ENCODE data around the gene SHCBP1L. TPM values are rescaled to one million over a fixed set of nuclear protein-coding genes. Genes with fewer than 3 reads are reported as not detected.

Gene SHCBP1L
- total and polyA plus RNA-seq, 4 donors, result not detected

DNA sequence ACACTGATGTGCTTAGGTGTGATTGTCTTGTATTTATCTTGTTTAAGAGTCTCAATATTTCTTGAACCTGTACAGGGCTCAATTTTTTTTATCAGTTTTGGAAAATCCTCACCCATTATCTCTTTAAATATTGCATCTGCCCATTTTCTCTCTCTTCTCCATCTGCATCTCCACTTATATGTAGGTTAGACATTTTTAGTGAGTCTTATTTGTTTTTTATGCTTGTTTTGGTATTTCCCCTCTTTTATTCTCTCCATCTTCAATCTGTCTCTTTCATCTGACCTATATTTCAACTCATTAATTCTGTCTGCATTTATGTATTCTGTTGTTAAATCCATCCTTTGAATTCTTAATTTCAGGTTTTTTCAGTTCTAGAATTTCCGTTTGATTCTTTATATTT, 32.9 kb upstream of the SHCBP1L start:
- no peak overlapping the region for H3K27ac ChIP-seq (ENCODE audit: low read depth in 1 of 2, low read length in 2 of 2)
- no peaks in the 10 kb centered on the region for H3K4me1 ChIP-seq (ENCODE audit: control insufficient read depth in 1 of 2, insufficient read depth in 2 of 2, low read length in 2 of 2)
- ATAC-seq (ENCODE audit: low FRiP score), result no peak
- intact Hi-C loops (cut with DNase I), result no loop called here
- no peak for DNase-seq
- H3K4me3 ChIP-seq (ENCODE audit: low read length in 2 of 2), result no peak overlapping the region
- no peaks in the 10 kb centered on the region for H3K27me3 ChIP-seq (ENCODE audit: control insufficient read depth in 1 of 2, insufficient read depth in 2 of 2, low read length in 1 of 2)
- no peaks in the 10 kb centered on the region for H3K9me3 ChIP-seq (ENCODE audit: control insufficient read depth, low read length)
- 59 to 60% methylated on average over 1 of the region's 1 CpG for WGBS, 2 donors
- H3K36me3 ChIP-seq (ENCODE audit: control insufficient read depth in 1 of 2, insufficient read depth in 2 of 2, low read length in 1 of 2), result no peaks in the 10 kb centered on the region

DNA sequence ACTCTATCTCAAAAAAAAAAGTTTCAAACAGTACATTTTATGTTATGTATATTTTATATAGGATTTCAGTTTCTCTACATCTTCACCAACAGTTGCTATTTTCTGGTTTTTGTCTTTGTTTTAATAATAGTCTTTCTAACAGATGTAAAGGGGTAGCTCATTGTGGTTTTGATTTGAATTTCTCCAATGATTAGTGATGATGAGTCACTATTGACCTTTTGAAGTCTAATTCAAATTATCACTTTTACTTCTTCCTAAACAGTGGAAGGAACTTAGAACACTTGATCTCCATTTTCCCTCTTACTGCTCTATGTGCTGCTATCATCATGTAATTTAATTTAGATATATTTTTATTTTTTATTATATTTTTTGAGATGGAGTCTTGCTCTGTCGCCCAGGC, 31.7 kb upstream of the SHCBP1L start:
- no peak for ATAC-seq (ENCODE audit: low FRiP score)
- Histone ChIP-seq H3K9me3 (ENCODE audit: control insufficient read depth, low read length) (no peaks in the 10 kb centered on the region), H3K4me1 (ENCODE audit: control insufficient read depth in 1 of 2, insufficient read depth in 2 of 2, low read length in 2 of 2) (no peaks in the 10 kb centered on the region), H3K27ac (ENCODE audit: low read depth in 1 of 2, low read length in 2 of 2) (no peak overlapping the region), H3K36me3 (ENCODE audit: control insufficient read depth in 1 of 2, insufficient read depth in 2 of 2, low read length in 1 of 2) (no peaks in the 10 kb centered on the region), H3K27me3 (ENCODE audit: control insufficient read depth in 1 of 2, insufficient read depth in 2 of 2, low read length in 1 of 2) (no peaks in the 10 kb centered on the region), H3K4me3 (ENCODE audit: low read length in 2 of 2) (no peak overlapping the region)
- WGBS, 2 donors, result 93 to 95% methylated on average over 1 of the region's 1 CpG
- DNase-seq, result no peak
- intact Hi-C loops (cut with DNase I), result no loop called here

DNA sequence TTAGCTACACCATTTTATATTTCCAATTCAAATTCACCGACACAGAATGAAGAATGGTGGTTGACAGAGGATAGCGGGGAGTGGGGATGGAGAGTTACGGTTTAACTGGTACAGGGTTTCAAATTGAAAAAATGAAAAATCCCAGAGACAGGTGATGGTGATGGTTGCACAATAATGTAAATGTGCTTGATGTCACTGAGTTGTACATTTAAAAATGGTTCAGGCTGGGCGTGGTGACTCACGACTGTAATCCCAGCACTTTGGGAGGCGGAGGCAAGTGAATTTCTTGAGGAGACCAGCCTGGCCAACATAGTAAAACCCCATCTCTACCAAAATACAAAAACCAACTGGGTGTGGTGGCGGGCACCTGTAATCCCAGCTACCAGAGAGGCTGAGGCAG, 31.2 kb upstream of the SHCBP1L start:
- ATAC-seq (ENCODE audit: low FRiP score), result no peak
- no peak for DNase-seq
- Histone ChIP-seq H3K4me3 (ENCODE audit: low read length in 2 of 2) (no peak overlapping the region), H3K36me3 (ENCODE audit: control insufficient read depth in 1 of 2, insufficient read depth in 2 of 2, low read length in 1 of 2) (no peaks in the 10 kb centered on the region), H3K4me1 (ENCODE audit: control insufficient read depth in 1 of 2, insufficient read depth in 2 of 2, low read length in 2 of 2) (no peaks in the 10 kb centered on the region), H3K27me3 (ENCODE audit: control insufficient read depth in 1 of 2, insufficient read depth in 2 of 2, low read length in 1 of 2) (no peaks in the 10 kb centered on the region), H3K27ac (ENCODE audit: low read depth in 1 of 2, low read length in 2 of 2) (no peak overlapping the region), H3K9me3 (ENCODE audit: control insufficient read depth, low read length) (no peaks in the 10 kb centered on the region)
- 94 to 95% methylated on average over 7 of the region's 7 CpGs for WGBS, 2 donors
- intact Hi-C loops (cut with DNase I), result no loop called here

DNA sequence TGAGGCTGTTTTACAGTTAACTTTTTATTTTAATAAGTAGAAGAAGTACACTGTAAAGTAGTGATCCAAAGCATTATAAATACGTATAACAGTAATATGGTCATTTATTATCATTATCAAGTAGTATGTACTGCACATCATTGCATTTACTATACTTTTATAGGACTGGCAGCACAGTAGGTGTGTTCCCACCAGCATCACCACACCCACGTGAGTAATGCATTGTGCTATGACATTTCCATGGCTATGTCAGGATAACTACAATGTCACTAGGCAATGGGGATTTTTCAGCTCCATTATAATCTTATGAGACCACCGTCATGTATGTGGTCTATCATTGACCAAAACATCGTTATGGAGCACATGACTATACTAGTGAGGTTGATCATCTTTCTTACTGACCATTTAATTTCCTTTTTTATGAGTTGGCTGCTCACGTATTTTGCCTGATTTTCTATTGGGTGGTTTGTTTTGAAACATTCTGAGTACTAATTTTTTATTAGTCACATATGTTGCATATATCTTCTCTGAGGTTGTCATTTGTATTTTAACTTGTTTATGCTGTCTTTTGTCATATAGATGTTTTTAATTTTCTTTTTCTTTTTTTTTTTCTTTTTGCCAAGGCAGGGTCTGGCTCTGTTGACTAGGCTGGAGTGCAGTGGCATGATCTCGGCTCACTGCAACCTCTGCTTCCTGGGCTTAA, 25.3 kb upstream of the SHCBP1L start:
- H3K36me3 ChIP-seq (ENCODE audit: control insufficient read depth in 1 of 2, insufficient read depth in 2 of 2, low read length in 1 of 2), result no peaks in the 10 kb centered on the region
- no peak for DNase-seq
- H3K27me3 ChIP-seq (ENCODE audit: control insufficient read depth in 1 of 2, insufficient read depth in 2 of 2, low read length in 1 of 2), result no peaks in the 10 kb centered on the region
- 85 to 93% methylated on average over 6 of the region's 6 CpGs for WGBS, 2 donors
- intact Hi-C loops (cut with DNase I), result no loop called here
- no peak overlapping the region for H3K27ac ChIP-seq (ENCODE audit: low read depth in 1 of 2, low read length in 2 of 2)
- no peaks in the 10 kb centered on the region for H3K4me1 ChIP-seq (ENCODE audit: control insufficient read depth in 1 of 2, insufficient read depth in 2 of 2, low read length in 2 of 2)
- no peak overlapping the region for H3K4me3 ChIP-seq (ENCODE audit: low read length in 2 of 2)
- ATAC-seq (ENCODE audit: low FRiP score), result no peak
- H3K9me3 ChIP-seq (ENCODE audit: control insufficient read depth, low read length), result no peaks in the 10 kb centered on the region

DNA sequence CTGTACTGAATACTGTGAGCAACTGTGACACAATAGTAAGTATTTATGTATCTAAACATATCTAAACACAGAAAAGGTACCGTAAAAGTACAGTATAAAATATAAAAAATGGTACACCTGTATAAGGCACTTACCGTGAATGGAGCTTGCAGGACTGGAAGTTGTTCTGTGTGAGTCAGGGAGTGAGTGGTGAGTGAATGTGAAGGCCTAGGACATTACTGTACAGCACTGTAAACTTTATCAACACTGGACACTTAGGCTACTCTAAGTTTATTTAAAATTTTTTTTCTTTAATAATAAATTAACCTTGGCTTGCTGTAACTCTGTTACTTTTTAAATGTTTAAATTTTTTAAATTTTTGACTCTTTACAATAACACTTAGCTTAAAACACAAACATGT, 24.5 kb upstream of the SHCBP1L start:
- Histone ChIP-seq H3K4me3 (ENCODE audit: low read length in 2 of 2) (no peak overlapping the region), H3K4me1 (ENCODE audit: control insufficient read depth in 1 of 2, insufficient read depth in 2 of 2, low read length in 2 of 2) (no peaks in the 10 kb centered on the region), H3K27me3 (ENCODE audit: control insufficient read depth in 1 of 2, insufficient read depth in 2 of 2, low read length in 1 of 2) (no peaks in the 10 kb centered on the region), H3K27ac (ENCODE audit: low read depth in 1 of 2, low read length in 2 of 2) (no peak overlapping the region), H3K9me3 (ENCODE audit: control insufficient read depth, low read length) (no peaks in the 10 kb centered on the region), H3K36me3 (ENCODE audit: control insufficient read depth in 1 of 2, insufficient read depth in 2 of 2, low read length in 1 of 2) (no peaks in the 10 kb centered on the region)
- WGBS, 2 donors, result 94% methylated on average over 2 of the region's 2 CpGs
- DNase-seq (no peak), ATAC-seq (ENCODE audit: low FRiP score) (no peak)
- intact Hi-C loops (cut with DNase I), result no loop called here

DNA sequence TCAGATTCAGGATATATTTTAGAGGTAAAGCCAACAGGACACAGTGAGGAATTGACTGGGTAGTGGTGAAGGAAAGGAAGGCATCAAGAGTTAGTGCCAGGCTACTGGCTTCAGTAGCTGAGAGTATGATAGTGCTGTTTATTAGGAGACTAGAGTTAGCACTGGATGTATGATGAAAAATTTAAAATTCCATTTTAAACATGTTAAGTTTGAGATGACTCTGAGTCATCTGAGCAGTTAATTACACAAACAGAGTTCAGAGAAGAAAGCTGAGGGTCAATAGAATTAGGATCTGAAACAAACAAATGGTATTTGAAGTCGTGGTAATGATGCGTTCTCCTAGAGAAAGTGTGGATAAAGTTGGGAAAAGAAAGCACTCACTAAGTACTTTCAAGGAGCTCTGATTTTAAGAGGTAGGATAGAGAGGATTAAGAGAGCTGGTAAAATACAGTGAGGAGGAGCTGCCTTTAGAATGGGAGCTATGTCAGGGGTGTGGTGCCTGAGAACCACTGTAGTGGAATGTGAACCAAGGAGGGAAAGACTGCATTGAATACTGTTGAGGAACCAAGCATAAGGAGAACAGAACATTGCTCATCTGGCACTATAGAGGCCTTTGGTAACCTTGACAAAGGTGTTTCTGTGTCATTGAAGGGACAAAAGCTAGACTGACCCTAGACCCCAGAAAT, 21.7 kb upstream of the SHCBP1L start:
- no peaks in the 10 kb centered on the region for H3K4me1 ChIP-seq (ENCODE audit: control insufficient read depth in 1 of 2, insufficient read depth in 2 of 2, low read length in 2 of 2)
- H3K27ac ChIP-seq (ENCODE audit: low read depth in 1 of 2, low read length in 2 of 2), result no peak overlapping the region
- ATAC-seq (ENCODE audit: low FRiP score), result no peak
- H3K4me3 ChIP-seq (ENCODE audit: low read length in 2 of 2), result no peak overlapping the region
- intact Hi-C loops (cut with DNase I), result no loop called here
- H3K36me3 ChIP-seq (ENCODE audit: control insufficient read depth in 1 of 2, insufficient read depth in 2 of 2, low read length in 1 of 2), result no peaks in the 10 kb centered on the region
- DNase-seq, result no peak
- no peaks in the 10 kb centered on the region for H3K9me3 ChIP-seq (ENCODE audit: control insufficient read depth, low read length)
- 89 to 92% methylated on average over 2 of the region's 2 CpGs for WGBS, 2 donors
- no peaks in the 10 kb centered on the region for H3K27me3 ChIP-seq (ENCODE audit: control insufficient read depth in 1 of 2, insufficient read depth in 2 of 2, low read length in 1 of 2)

DNA sequence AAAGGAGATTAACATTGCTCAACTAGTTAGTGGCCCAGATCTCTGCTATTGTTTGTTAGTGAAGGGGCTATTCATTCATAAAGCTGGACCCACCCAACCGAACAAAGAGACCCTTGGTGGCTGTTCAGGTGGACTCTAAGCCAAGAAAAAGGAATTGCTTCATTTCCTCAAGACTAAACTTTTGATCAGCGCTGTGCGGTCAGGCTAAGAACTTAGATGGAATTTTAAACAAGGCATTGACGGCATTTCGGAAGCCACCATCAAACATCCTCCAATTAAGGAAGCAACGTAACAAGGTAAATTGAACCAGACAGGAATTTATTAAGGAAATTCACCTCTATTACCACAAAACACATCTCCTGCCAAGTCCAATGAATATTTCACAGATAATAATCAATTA, 19.9 kb upstream of the SHCBP1L start:
- Histone ChIP-seq H3K9me3 (ENCODE audit: control insufficient read depth, low read length) (no peaks in the 10 kb centered on the region), H3K36me3 (ENCODE audit: control insufficient read depth in 1 of 2, insufficient read depth in 2 of 2, low read length in 1 of 2) (no peaks in the 10 kb centered on the region), H3K27me3 (ENCODE audit: control insufficient read depth in 1 of 2, insufficient read depth in 2 of 2, low read length in 1 of 2) (no peaks in the 10 kb centered on the region), H3K27ac (ENCODE audit: low read depth in 1 of 2, low read length in 2 of 2) (no peak overlapping the region), H3K4me3 (ENCODE audit: low read length in 2 of 2) (no peak overlapping the region), H3K4me1 (ENCODE audit: control insufficient read depth in 1 of 2, insufficient read depth in 2 of 2, low read length in 2 of 2) (no peaks in the 10 kb centered on the region)
- 94 to 95% methylated on average over 6 of the region's 6 CpGs for WGBS, 2 donors
- intact Hi-C loops (cut with DNase I), result no loop called here
- DNase-seq, result no peak
- no peak for ATAC-seq (ENCODE audit: low FRiP score)

DNA sequence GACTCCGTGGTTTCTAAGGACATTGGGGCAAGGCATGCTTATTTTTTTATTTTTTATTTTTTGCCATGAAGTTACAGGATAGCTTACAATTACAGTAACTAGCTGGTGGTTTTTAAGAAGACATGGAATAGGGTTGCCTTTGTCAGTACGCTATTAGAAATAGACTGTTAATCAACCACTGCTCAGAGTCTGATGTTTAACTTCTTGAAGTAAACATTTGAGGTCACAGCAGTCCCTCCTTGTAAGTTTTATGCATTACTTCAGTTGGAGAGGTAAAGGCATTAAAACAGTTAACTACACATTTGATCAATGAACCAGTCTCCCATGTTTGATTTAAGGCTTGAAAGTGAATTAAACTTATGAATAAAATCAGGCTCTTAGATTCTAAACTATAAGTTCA, 19.3 kb upstream of the SHCBP1L start:
- intact Hi-C loops (cut with DNase I), result no loop called here
- no peak for ATAC-seq (ENCODE audit: low FRiP score)
- WGBS, 2 donors, result 64 to 66% methylated on average over 2 of the region's 2 CpGs

DNA sequence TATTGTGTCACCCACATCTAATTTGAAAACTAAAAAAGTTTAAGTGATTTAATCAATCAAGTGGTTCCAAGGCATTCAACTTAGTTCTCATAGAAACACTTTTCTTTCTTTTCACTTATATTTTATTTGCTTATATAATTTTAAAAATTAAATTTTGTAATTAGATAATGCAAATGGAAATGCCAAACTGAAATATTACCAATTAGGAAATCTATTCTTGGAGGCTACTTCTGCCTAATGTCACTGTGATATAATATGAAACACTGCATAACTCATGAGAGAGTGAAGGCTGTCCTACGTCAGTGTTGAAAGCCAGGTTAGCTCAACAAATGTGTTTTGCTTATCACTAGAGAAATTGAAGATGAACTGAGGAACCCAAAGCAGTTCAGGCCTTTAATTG, 18.3 kb upstream of the SHCBP1L start:
- no peaks in the 10 kb centered on the region for H3K36me3 ChIP-seq (ENCODE audit: control insufficient read depth in 1 of 2, insufficient read depth in 2 of 2, low read length in 1 of 2)
- no peak overlapping the region for H3K27ac ChIP-seq (ENCODE audit: low read depth in 1 of 2, low read length in 2 of 2)
- no peaks in the 10 kb centered on the region for H3K27me3 ChIP-seq (ENCODE audit: control insufficient read depth in 1 of 2, insufficient read depth in 2 of 2, low read length in 1 of 2)
- H3K9me3 ChIP-seq (ENCODE audit: control insufficient read depth, low read length), result no peaks in the 10 kb centered on the region
- DNase-seq (no peak), ATAC-seq (ENCODE audit: low FRiP score) (no peak)
- no peaks in the 10 kb centered on the region for H3K4me1 ChIP-seq (ENCODE audit: control insufficient read depth in 1 of 2, insufficient read depth in 2 of 2, low read length in 2 of 2)
- intact Hi-C loops (cut with DNase I), result no loop called here
- 89 to 95% methylated on average over 1 of the region's 1 CpG for WGBS, 2 donors
- H3K4me3 ChIP-seq (ENCODE audit: low read length in 2 of 2), result no peak overlapping the region

More for the DNA sequence above, 19.3 kb upstream of the SHCBP1L start:
- H3K36me3 ChIP-seq (ENCODE audit: control insufficient read depth in 1 of 2, insufficient read depth in 2 of 2, low read length in 1 of 2), result no peaks in the 10 kb centered on the region
- H3K27ac ChIP-seq (ENCODE audit: low read depth in 1 of 2, low read length in 2 of 2), result no peak overlapping the region
- H3K9me3 ChIP-seq (ENCODE audit: control insufficient read depth, low read length), result no peaks in the 10 kb centered on the region
- no peak for DNase-seq
- no peaks in the 10 kb centered on the region for H3K4me1 ChIP-seq (ENCODE audit: control insufficient read depth in 1 of 2, insufficient read depth in 2 of 2, low read length in 2 of 2)
- no peaks in the 10 kb centered on the region for H3K27me3 ChIP-seq (ENCODE audit: control insufficient read depth in 1 of 2, insufficient read depth in 2 of 2, low read length in 1 of 2)
- H3K4me3 ChIP-seq (ENCODE audit: low read length in 2 of 2), result no peak overlapping the region
